Suppressor macrophage treated with lipopolysaccharide for 4 hours (primary cell): Measurements from ENCODE around the gene GEMIN2.
"Not testable (repeated sequence)": the region's sequence is repeated elsewhere in the genome, so short reads cannot be mapped to it uniquely, and the experiment has no call there.

ENCODE experiments used
- DNase-seq: peaks from one replicate; pipeline ENCODE4 v3.0.0-alpha.2; 2020

Gene GEMIN2, protein sequence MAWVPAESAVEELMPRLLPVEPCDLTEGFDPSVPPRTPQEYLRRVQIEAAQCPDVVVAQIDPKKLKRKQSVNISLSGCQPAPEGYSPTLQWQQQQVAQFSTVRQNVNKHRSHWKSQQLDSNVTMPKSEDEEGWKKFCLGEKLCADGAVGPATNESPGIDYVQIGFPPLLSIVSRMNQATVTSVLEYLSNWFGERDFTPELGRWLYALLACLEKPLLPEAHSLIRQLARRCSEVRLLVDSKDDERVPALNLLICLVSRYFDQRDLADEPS

DNA sequence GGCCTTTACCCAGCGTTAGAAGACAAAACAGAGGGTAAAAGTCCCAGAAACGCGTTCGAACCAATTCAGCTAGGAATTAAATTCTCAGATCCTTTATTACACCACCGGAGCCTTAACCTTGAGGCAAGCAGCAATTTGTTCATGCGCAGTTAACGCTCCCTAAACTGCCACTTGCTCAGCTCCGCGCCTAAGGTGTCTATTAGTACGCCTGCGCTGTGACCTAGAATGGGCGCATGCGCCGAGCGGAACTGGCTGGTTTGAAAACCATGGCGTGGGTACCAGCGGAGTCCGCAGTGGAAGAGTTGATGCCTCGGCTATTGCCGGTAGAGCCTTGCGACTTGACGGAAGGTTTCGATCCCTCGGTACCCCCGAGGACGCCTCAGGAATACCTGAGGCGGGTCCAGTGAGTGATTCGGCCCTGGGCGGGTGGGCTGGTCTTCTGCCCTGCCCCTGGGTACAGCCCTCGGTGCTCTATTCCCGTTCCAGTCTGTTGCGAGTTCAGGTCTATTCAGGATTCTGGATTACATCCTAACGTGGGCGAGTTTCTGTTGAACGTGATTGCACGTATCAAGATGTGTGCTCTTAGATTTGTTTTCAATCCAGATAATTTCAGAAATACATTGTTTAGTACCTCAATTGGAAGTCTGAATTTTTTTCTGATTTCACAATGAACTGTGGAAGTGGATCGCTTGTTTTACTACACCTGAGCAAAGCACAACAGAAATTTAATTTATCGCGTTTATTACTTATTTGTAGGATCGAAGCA, at the start of gene GEMIN2:
GEMIN2 (plus strand) TSS at position 251 of the 766 bp plus-strand sequence; CDS start at position 267, 16 bp downstream.
- DNase-seq: peak; percentile 98

DNA sequence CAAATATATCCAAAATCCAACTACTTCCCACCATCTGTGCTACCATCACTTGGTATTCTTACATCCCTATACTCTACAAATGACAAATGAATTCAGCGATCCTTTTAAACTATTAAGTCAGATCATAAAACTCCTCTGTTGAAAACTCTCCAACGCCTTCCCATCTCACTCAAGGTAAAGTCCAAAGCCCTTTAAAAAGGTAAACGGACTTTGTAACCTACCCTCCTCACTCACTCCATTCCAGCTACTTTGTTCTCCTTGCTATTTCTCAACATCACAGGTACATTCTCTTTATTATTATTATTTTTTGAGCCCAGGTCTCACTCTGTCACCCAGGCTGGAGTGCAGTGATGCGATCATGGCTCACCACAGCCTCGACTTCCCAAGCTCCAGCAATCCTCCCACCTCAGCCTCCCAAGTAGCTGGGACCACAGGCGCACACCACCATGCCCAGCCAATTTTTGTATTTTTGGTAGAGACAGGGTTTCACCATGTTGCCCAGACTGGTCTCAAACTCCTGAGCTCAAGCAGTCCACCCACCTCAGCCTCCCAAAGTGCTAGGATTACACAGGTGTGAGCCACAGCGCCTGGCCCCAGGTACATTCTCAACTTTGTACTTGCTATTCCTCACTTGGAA, 44.8 kb upstream of the GEMIN2 start:
- not testable (repeated sequence) for DNase-seq

DNA sequence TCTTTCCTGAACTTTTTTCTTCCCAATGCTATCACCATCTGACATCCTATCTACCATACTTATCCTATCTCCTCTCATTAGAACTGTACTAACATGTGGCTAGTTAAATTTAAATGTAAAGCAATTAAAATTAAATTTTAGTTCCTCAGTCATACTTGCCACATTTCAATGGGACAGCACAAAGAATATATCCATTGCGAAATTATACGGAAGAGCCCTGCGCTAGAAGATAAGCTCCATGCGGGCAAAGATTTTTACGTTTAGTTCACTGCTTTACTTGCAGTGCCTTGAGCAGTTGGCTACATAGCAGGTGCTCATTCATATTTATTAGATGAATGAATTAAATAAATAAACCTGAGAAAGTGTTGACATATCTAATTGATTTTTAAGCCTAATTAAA, 44.2 kb upstream of the GEMIN2 start:
- no peak for DNase-seq

DNA sequence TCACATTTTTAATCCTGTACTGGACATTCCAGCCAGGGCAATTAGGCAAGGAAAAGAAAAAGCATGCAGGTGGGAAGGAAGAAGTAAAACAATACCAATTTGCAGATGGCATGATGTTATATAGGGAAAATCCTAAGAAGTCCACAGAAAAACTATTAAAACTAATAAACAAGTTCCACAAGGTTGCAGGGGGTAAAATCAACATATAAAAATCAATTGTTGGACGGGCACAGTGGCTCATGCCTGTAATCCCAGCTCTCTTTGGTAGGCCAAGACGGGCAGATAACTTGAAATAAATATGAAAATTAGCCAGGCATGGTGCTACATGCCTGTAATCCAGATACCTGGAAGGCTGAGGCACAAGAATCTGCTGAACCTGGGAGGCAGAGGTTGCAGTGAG, 43.0 kb upstream of the GEMIN2 start:
- DNase-seq: no peak

DNA sequence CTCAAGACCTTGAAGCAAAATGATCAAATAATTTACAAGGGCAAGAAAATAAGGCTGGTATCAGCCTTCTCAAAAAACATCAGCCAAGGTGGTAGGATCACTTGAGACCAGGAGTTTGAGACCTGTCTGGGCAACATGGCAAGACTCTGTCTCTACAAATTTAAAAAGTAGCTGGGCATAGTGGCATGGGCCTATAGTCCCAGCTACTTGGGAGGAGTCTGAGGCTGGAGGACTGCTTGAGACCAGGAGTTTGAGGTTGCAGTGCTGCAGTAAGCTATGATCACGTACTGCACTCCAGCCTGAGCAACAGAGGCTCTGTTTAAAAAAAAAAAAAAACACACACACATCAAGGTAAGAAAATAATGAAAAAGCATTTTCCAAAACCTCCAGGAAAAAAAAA, 33.2 kb upstream of the GEMIN2 start:
- no peak for DNase-seq

DNA sequence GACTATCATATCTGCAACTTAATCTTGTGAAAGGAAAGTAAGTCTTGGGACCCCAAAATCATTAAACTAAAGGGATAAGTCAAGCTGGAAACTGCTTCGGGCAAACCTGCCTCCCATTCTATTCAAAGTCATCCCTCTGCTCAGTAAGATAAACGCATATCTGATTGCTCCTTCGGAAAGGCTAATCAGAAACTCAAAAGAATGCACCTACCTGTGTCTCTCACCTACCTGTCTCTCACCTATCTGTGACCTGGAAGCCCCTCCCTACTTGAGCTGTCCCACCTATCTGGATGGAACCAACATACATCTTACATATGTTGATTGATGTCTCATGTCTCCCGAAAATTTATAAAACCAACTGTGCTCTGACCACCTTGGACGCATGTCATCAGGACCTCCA, 31.0 kb upstream of the GEMIN2 start:
- DNase-seq: no peak

DNA sequence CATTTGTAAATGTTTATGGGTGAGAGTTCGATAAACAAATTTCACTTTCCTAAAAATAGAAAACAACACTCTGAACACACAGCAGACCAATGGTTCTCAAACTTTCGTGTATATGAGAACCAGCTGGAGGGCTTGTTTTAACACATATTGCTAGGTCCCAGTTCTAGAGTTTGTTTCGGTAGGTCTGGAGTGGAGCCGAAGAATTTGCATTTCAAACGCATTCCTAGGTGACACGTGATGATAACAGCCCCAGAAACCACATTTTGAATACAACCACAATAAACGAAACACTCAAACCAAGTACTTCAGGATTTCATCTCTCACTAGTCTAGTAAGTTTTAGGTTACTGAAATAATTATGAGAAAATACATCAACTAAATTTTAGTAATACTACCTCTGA, 28.2 kb upstream of the GEMIN2 start:
- no peak for DNase-seq

DNA sequence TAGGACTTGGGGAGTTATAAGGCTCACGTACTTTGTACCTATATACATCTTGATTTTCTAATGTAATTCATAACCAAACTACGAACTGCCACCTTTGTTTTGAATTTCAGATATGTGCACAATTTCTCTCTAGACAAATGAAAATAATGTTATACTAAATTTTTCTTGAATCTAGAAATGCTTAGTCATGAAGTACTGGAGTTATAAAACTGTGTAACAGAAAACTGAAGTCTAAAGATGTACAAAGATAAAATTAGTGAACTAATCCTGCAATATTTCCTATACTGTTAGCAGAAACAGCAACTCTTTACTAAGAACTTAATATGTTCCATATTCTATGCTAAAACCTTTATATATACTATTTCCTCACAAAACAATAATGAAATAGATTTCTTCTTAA, 26.6 kb upstream of the GEMIN2 start:
- no peak for DNase-seq

DNA sequence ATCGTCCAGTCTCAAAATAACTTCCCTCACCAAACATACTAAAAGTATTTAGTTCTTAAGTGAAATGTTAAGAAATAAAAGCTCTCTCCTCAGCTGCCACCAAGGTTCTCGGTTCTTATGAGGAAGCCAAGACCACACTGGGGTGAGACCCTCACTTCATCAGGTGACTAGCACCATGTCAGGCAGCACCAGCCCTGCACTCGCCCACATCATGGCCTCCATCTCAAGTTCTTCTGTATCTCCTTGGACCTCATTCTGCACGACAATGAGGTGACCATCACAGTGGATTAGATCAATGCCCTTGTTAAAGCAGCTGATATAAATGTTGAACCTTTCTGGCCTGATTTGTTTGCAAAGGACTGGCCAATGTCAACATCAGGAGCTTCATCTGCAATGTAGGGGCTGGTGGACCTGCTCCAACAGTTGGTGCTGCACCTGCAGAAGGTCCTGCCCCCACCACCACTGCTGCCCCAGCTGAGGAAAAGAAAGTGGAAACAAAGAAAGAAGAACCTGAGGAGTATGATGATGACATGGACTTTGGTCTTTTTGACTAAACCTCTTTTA, 23.5 kb upstream of the GEMIN2 start:
- no peak for DNase-seq

DNA sequence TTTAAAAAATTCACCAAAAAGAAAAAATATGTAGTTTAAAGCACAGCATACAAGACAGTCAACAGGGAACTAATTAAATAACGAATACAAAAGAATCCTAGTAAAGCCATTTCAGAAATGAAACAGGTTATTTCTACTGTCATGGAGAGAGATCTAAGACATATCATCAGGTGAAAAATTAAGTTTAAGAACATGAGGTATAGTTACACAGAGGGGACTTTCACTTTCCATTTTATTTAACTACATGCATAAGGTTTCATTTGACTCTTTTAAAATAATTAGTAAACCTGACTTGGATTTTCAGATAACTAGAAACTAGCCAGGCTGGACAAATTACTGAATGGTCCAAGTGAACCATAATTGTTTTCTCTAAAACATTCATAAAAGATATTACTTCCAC, 22.4 kb upstream of the GEMIN2 start:
- DNase-seq: no peak

DNA sequence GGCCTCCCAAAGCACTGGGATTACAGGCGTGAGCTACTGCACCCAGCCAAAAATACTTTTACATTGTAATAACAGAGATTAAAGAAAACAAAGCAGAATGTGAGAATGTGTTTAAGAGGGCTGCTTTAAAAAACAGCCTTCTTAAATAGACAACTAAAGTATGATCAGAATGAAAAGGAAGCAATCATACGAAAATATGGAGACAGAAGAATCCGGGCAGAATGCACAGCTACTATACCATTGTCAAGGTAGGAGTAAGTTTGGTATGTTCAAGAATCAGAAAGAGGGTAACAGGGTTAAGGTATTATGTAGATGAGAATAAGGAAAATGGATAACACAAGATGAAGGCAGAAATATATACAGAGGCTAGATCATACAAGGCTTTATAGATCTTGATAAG, 19.6 kb upstream of the GEMIN2 start:
- no peak for DNase-seq

DNA sequence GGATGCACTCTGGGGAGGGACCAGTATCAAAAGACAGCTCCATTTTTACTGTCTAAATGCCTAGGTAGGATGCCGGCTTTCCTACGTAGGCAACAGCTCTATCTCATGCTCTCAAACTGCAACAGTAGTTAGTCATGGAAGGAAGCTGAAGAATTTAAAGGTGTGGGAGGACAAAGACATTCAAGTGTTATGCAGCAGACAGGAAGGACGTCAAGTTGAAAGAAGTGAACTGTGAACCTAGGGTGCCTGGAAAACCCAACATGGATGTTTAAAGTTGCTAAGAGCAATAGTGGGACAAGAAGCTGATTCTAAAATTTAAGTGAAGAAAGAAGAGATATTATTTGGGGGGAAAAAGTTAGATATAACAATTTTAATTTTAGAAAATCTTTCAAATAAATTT, 17.0 kb upstream of the GEMIN2 start:
- DNase-seq: no peak

DNA sequence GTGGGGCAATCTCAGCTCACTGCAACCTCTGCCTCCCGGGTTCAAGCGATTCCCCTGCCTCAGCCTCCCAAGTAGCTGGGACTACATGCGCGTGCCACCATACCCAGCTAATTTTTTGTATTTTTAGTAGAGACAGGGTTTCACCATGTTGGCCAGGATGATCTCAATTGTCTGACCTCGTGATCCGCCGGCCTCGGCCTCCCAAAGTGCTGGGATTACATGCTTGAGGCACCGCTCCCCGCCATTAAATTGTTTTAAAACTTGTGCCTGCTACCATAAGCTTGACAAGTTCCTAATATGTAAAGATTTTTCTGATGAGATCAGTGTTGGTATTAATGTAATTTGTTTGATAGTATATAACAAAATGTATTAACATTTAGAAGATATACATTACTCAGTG, 14.9 kb upstream of the GEMIN2 start:
- DNase-seq: not testable (repeated sequence)

DNA sequence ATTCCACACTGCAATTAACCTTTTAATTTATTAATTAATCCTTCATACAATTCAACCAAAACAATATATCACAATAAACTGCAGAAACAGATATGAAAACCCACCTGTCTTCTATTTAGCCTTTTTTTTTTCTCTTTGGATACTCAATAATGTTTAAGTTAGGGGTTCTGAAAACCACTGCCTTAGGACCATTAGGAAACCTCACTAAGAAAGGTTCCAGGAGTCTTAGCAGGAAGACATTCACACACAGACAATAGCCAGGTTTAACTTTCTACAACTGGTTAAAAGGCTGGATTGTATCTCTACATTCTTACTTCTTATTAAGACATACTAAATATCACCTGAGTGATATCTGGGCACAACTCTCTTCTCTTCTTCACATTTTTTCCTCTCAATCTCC, 14.4 kb upstream of the GEMIN2 start:
- DNase-seq: no peak

DNA sequence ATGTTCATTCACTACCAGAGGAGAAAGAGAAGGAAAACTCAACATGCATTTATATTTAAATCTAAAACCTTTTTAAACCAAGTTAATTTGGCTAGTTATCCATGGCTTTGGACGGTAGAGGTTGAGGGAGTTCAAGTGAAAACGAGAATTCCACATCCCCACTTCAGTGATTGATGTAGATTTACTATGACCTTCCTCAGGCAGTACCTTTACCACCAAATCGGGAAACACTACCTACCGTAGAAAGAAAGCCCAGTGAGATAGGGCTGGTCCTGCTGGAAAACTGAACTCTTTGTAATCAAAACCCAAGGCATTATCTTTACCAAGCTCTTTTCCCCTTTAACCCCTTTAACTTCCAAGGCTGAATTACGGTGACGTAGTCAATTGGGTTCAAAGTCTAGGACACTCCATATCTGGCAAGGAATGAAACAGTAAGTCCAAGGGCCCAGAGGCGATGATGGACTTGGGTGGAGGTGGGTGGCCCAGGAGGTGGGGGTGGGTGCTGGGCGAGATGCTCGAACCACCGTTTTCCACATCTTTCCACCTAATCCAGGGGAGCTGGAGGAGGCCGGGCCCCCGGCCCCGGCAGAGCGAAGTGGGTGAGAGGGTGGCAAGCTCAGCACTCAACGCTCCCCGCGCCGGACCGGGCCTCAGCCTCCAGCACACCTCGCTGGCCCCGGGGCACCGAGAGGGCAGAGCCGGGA, 11.7 kb upstream of the GEMIN2 start:
- peak; percentile 25 for DNase-seq

DNA sequence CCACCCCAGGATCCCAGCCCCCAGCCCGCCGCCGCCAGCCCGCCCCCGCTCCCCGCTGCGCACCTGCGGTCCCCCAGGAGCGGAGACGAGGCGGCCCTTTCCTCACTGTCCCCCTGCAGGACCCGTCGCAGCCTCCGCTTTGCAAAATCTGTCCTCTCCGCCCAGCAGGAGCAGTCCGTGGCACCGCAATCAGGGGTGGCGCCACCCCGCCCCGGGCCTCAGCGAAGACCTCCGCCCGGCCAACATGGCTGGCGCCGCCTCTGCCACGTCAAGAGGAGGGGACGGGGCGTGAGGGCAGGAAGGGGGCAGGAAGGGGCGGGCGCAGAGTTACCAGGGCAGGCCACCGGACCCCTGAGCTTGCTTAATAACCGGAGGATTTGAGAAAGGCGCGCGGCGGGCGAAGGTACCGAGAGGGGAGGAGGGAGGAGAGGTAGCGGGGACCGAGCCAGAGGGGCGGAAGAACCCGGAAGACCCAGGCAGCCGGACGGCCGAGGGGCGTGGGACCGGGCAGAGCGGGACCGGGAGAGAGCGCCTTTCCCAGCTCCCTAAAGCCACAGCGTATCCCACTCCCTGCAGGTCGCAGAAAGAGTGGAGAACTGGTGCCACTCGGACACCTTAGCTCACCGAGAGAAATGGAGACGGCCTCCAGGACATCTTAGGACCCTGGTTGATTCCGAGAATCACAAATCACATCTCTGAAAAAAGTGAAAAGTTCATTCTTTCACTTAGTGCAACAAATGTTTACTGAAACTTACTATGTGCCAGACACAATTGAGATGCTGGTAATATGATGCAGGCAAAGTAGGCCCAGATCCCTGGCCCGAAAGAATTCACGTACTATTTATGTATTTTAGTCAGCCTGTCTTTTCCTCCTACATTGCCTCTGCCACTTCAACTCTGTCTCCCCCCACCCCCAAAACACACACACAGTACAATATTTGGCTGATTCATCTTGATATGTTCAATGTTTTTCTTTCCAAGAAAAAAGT, 10.9 kb upstream of the GEMIN2 start, which contains the start of gene SEC23A:
SEC23A (minus strand) TSS at position 267 of the 989 bp plus-strand sequence. CDS start 7,117 bp downstream, outside the sequence.
- DNase-seq: peak; percentile 87

DNA sequence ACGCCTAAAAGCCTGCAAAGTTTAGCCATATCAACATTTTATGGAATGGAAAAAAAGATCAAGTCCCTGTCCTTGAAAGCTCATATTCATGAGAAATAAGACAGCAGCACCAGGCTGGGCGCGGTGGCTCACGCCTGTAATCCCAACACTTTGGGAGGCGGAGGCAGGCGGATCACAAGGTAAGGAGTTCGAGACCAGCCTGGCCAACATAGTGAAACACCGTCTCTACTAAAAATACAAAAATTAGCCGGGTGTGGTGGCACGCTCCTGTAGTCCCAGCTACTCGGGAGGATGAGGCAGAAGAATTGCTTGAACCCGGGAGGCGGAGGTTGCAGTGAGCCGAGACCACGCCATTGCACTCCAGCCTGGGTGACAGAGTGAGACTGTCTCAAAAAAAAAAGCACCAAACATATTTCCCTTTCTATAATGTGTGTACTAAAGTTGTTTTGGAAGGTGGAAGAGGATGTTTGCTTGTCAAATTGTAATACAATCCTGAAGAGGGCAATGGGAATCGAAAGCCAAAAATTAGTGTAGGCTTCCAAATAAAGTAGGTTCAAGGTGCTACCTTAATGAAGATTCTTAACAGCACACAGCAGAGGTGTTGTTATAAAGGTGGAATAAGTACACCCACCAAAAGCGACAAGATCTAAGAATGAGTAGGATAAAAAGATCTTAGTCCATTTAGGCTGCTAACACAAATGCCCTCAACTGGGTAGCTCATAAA, 9.9 kb upstream of the GEMIN2 start:
- DNase-seq: not testable (repeated sequence)

DNA sequence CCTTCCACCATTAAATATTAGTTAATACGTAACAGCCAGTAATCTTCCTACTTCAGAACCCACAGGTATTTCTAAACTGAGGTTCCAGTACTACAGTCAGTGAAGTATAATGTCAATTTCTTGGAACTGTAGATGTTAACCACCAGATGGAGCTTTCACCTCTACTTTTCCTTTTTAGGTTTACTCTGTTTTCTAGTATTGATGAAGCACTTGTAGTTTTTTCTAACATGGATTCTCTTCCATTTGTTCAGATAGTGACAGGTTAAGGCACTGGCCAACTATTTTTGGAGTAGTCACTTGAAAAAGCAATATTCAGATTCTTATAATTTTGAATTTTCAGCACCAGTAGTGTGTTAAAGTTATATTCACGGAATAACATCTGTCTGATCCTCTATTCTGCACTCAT, 6.5 kb upstream of the GEMIN2 start:
- DNase-seq: peak; percentile 18

DNA sequence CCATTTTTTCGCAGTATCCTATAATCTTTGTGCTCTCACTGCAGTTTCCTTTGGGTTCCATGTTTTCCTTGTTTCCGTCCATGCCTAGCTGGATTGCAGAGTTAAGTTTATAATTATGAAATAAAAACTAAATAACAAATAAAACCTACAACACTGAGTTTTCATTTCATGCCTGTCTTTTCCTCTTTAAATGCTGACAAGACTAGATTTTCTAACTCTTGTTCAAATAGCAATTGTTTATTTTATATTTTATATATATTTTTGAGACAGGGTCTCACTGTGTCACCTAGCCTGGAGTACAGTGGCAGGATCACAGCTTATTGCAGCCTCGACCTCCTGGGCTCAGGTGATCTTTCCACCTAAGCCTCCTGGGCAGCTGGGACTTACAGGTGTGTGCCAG, 5.3 kb upstream of the GEMIN2 start:
- no peak for DNase-seq

DNA sequence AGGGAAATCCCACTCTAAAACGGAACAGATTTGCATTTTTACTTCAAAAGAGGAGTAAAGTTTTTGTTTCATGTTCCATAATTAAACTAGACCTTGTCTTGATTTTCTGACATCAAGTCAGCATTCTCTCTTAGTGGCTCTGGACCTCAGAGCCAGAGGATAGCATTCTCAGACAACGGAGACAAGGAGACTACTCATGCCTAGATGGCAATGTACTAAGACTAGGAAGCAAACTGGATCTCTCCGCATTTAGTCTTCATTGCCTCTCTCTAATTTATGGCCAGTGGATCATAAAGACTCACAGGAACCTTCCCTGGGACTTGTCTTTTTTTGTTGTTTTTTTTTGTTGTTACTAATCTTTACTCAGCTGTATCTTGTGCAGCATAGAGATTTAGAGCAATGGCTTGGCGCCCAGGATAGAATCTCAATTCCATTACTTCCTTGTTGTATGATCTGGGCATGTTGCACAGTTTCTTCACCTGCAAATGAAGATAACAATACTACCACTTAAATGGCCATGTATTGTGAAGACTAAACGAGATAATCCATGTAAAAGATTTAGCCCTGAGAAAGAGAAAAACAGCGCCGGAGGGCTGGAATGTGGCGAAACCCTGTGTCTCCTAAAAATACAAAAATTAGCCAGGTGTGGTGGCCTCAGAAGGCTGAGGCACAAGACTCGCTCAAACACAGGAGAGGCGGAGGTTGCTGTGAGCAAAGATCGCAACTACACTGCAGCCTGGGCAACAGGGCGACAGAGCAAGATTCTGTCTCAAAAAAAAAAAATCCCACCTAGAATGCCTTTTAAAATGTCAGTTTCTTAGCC, 4.0 kb upstream of the GEMIN2 start:
- no peak for DNase-seq
